GM19025 (cell line): ENCODE measurements around the gene FAM149A.

Experiments
- ATAC-seq: cut with Tn5 transposase; IDR thresholded peaks from one replicate; pipeline ENCODE4 v1.9.1; 2021; ENCODE audit warnings: mild to moderate bottlenecking, low read depth, moderate library complexity; ENCODE audit not compliant: unreplicated experiment

Gene FAM149A

GRCh38 chr4:186104890-186105646, 564 bp downstream of the FAM149A start:
- peak; percentile 25 for ATAC-seq

DNA sequence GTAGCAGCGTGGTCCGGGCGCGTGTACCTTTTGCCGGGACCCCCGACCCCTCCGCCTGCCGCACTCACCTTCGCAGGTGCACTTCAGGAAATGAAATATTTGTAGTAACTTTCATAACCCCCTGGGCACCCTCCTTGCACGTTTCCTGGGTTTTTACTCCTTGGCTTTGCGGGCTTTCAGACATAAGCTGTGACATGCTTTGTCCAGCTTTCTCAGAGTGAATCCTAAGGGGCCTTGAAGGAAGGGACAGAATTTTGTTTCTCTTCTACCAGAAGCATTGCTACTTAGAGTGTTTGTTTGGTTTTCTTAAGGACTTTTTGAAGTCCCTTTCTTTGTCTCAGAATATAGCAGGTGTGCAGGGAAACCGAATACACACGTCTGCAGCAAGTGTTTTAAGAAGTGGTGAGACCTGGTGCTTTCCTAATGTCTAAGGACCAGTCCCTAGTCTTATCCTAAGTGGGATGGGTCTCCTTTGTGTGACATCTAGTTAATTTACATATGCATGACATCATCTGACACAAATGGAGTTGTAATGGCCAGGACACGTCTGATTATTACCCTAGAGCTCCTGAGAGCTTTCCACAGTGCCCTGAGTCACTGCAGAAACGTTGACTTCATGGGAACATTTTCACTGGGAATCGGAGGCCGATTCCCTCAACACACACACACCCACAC, 1.3 kb downstream of the FAM149A start:
- ATAC-seq, result no peak

GRCh38 chr4:186107947-186108346, 3.4 kb downstream of the FAM149A start:
- ATAC-seq, result no peak

- no peak for ATAC-seq
Observed at GRCh38 chr4:186108391-186108790, 3.9 kb downstream of the FAM149A start.

GRCh38 chr4:186109245-186109644, 4.7 kb downstream of the FAM149A start:
- no peak for ATAC-seq

DNA sequence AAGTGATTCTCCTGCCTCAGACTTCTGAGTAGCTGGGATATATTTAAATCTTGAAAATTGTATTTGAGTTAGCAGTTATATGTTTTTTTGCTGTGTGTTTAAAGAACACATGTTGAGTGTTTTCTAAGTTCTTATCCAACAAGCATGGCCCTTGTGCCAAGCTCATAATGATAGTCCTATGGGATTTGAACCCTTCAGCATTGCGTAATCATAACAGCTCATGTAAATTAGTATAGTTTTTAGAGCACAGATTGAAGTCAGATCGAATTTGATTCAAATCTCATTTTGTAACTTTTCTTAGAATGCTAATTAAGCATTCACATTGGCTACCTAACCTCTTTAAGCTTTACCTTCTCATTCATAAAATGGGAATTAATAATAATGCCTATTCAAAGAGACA, 12.2 kb downstream of the FAM149A start:
- no peak for ATAC-seq

GRCh38 chr4:186118582-186118981, 14.1 kb downstream of the FAM149A start:
- no peak for ATAC-seq

GRCh38 chr4:186121057-186121456, 16.6 kb downstream of the FAM149A start:
- ATAC-seq, result no peak

DNA sequence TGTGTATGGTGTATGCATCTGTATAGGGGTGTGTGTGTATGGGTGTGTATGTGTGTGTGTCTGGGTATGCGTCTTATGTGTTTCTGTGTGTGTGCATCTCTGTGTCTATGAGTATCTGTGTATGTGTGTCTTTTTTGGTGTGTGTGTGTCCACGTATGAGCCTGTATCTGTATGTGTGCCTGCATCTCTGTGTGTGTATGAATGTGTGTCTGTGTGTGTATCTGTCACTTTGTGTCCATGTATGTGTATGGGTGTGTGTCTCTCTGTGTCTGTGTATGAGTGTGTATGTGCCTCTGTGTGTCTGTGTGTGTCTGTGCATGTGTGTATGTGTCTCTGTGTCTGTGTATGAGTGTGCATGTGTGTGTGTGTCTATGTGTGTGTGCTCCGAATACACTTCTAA, 24.3 kb downstream of the FAM149A start:
- no peak for ATAC-seq

DNA sequence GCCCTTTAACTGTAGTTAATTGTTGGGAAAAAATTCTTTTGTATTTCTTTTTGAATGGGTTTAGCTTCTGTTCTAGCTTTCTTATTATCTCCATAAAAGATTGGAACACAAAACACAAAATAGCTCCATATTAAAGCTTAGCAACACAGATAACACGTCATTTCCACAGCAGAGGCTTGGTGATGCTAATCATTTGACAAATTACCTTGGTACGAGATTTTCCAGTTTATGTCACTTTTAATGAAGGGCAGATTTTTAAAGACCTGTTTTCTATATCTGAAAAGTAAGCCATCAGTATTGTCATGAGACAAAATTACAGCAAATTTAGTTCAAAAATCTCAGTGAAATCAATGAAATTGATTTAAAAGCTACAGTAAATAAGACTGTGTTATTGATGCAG, 27.4 kb downstream of the FAM149A start:
- no peak for ATAC-seq

GRCh38 chr4:186132577-186133242, 28.2 kb downstream of the FAM149A start:
- ATAC-seq, result no peak

- peak; percentile 97 for ATAC-seq
Observed at GRCh38 chr4:186134257-186134656, 29.8 kb downstream of the FAM149A start.

- no peak for ATAC-seq
Observed at GRCh38 chr4:186134861-186135260, 30.4 kb downstream of the FAM149A start.

DNA sequence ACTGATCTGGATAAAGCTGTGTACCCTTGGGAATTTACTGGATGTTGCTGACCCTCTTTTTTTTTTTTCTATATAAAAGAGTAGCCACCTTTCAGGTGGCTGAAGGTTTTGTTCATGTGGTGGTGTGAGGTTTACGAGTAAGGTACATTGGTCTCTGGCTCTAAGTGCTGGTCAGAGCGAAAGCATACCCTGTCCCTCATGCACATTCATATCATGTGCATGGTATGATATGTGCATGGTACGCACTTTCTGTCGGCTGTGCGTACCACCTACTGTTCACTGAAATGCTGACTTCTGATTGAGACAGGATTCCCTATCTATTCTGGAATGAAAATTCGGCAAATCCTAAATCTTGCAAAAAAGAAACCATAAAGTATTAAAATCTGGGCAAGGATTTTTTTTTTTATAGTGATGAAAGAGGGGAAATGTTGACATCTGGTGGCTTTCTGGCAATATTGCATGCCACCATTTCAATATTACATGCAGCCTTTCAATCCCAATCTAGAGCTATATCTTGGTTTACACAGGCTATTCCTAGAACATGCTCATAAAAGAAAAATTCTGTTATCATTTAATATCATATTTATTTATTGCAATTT, 32.8 kb downstream of the FAM149A start:
- peak; percentile 42 for ATAC-seq

- peak; percentile 53 for ATAC-seq
Observed at GRCh38 chr4:186144198-186144945, 39.9 kb downstream of the FAM149A start.

DNA sequence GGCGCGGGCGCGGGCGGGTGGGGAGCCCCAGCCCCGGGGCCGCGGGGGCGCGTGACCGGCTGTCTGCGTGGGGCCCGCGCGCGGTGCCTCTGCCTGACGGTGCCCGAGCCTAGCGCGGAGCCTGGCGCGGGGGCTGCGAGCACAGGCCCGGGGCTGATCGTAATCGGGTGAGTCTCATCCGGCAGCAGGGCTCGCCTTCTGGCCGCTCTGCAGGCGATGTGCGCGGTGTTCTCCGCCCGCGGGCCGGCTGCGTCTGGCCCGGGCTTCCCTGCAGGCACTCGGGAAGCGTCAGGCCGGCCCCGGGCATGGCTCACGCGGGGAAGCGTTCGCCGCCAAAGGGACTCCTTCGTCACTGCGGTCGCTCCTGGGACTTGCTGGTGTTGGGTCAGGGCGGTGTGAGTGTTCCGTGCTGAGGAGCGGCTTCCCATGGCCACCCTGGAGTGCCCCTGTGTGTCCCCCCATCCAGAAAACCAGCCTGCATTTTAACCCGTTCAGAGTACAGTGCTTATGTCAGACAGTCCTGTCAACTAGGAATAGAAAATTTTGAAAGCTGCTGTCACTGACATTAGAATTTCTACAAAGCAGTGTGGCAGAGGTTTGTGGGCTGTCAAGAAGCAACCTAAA, 40.6 kb downstream of the FAM149A start:
- ATAC-seq, result peak; percentile 45

- ATAC-seq, result no peak
Observed at GRCh38 chr4:186146458-186146857, 42.0 kb downstream of the FAM149A start.

DNA sequence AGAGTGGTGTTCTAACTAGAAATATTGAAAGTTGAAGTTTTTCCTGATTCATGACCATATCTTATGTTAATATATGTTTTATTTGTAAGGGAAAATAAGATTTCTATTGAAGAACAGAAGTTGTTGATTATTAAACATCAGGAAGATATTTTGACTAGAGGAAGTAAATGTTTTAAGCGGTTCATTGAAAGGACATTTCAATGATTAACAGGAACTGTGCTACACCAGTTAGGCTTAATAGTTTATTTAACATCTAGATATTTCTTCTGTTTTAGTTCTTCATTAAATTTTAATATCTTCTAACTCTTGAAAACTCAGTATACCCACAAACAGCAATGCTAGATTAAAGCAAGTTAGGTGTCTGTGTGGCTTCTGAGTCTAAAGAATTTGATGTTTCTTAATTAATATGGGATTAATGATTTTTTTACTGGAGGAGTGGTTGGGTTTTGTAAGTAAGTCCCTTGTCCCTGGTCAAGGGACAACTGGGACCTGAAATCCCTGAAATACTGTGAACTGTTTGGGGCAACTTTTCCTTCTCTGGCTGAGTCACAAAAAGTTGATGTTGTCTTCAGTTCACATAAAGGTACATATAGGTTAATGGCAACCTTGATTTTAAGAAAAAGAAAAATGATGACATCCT, 44.0 kb downstream of the FAM149A start:
- no peak for ATAC-seq

GRCh38 chr4:186149872-186150271, 45.4 kb downstream of the FAM149A start:
- ATAC-seq, result no peak

GRCh38 chr4:186150926-186151325, 46.4 kb downstream of the FAM149A start:
- no peak for ATAC-seq
